GM12801 (cell line): ENCODE data around the gene BCAR3.

Experiments used
- CTCF ChIP-seq: IDR thresholded peaks from one replicate; pipeline ENCODE4 v1.5.1; 2011; ENCODE audit warnings: control low read depth; ENCODE audit not compliant: insufficient read length; ENCODE audit errors: extremely low read depth

The BCAR3 gene

GRCh38 chr1:93518516-93518915, 163.1 kb downstream of the BCAR3 start:
- no peak for TF ChIP-seq CTCF

- TF ChIP-seq CTCF = no peak
These were observed 165.5 kb downstream of the BCAR3 start for GRCh38 chr1:93516164-93516563.
